ENCODE data around the gene NPLOC4. TPM values are rescaled to one million over a fixed set of nuclear protein-coding genes. Genes with fewer than 3 reads are reported as not detected.

The NPLOC4 gene
- total and polyA plus RNA-seq, 2 of the 13 experiments (the other 11 are each of a cell fraction or from before 2014, with no cell fraction given): 57.0 to 97.0 TPM

GRCh38 chr17:81576621-81577277 is 60.2 kb downstream of the NPLOC4 start (continued):
- TF ChIP-seq NFKB2 (CRISPR knock-in tag; IDR thresholded peaks at IDR 0.05; ENCODE audit: borderline replicate concordance) (peak; percentile 58; the same call in 1 of the 2 replicates), ZSCAN25 (CRISPR knock-in tag; IDR thresholded peaks at IDR 0.05) (no peak), ZBTB7B (CRISPR knock-in tag; IDR thresholded peaks at IDR 0.05) (peak; percentile 57), PHF20 (CRISPR knock-in tag; IDR thresholded peaks at IDR 0.05) (no peak), ATAD3A (CRISPR knock-in tag; IDR thresholded peaks at IDR 0.05) (no peak), RXRA (CRISPR knock-in tag; IDR thresholded peaks at IDR 0.05) (peak; percentile 33), HOXA3 (CRISPR knock-in tag; IDR thresholded peaks at IDR 0.05) (peak; percentile 35; the same call in 1 of the 2 replicates), ZNF724P (CRISPR knock-in tag; IDR thresholded peaks at IDR 0.05; ENCODE audit: borderline replicate concordance) (no peak), ZNF879 (CRISPR knock-in tag; IDR thresholded peaks at IDR 0.05) (no peak), ZNF639 (CRISPR knock-in tag; conservative IDR thresholded peaks at IDR 0.05) (no peak), ZMAT3 (CRISPR knock-in tag; conservative IDR thresholded peaks at IDR 0.05) (no peak), MAF1 (CRISPR knock-in tag; IDR thresholded peaks at IDR 0.05; ENCODE audit: borderline replicate concordance) (no peak), U2AF2 (IDR thresholded peaks at IDR 0.05; ENCODE audit: low read depth, low read length) (no peak), ZBTB42 (CRISPR knock-in tag; IDR thresholded peaks at IDR 0.05) (no peak), ZZZ3 (CRISPR knock-in tag; IDR thresholded peaks at IDR 0.05; ENCODE audit: borderline replicate concordance) (no peak), THYN1 (CRISPR knock-in tag; IDR thresholded peaks at IDR 0.05; ENCODE audit: borderline replicate concordance, low read depth) (no peak), DNMT1 (CRISPR knock-in tag; IDR thresholded peaks at IDR 0.05) (no peak), SP140L (CRISPR knock-in tag; IDR thresholded peaks at IDR 0.05; ENCODE audit: borderline replicate concordance) (no peak), NKX3-1 (CRISPR knock-in tag; IDR thresholded peaks at IDR 0.05) (no peak), SMAD1 (CRISPR knock-in tag; IDR thresholded peaks at IDR 0.05; ENCODE audit: borderline replicate concordance, low read depth) (no peak), MED1 (CRISPR knock-in tag; IDR thresholded peaks at IDR 0.05) (0 out of 2 replicates have a peak, but pooled peaks have one; percentile 17), IRF1 (CRISPR knock-in tag; IDR thresholded peaks at IDR 0.05; ENCODE audit: low read depth) (no peak), ZC3H4 (CRISPR knock-in tag; IDR thresholded peaks at IDR 0.05; ENCODE audit: borderline replicate concordance) (no peak), SIX1 (CRISPR knock-in tag; IDR thresholded peaks at IDR 0.05; ENCODE audit: borderline replicate concordance) (no peak), CREB1 (IDR thresholded peaks at IDR 0.05) (no peak), CREB1 (CRISPR knock-in tag; IDR thresholded peaks at IDR 0.05) (no peak), CHD2 (IDR thresholded peaks at IDR 0.05; ENCODE audit: low read depth, low read length) (no peak), ZFY (CRISPR knock-in tag; IDR thresholded peaks at IDR 0.05) (peak; percentile 39; the same call in 1 of the 2 replicates), ESRRA (CRISPR knock-in tag; IDR thresholded peaks at IDR 0.05; ENCODE audit: low read depth) (no peak), ZNF124 (CRISPR knock-in tag; IDR thresholded peaks at IDR 0.05) (no peak), ZNF556 (CRISPR knock-in tag; IDR thresholded peaks at IDR 0.05; ENCODE audit: borderline replicate concordance) (no peak), ZNF564 (CRISPR knock-in tag; IDR thresholded peaks at IDR 0.05) (no peak), ZFP90 (CRISPR knock-in tag; IDR thresholded peaks at IDR 0.05; ENCODE audit: borderline replicate concordance) (no peak)

Data from HepG2 (cell line).